ENCODE data around the gene AP3M1.
"Not testable (repeated sequence)": the region's sequence is repeated elsewhere in the genome, so short reads cannot be mapped to it uniquely, and the experiment has no call there.

Gene AP3M1, protein sequence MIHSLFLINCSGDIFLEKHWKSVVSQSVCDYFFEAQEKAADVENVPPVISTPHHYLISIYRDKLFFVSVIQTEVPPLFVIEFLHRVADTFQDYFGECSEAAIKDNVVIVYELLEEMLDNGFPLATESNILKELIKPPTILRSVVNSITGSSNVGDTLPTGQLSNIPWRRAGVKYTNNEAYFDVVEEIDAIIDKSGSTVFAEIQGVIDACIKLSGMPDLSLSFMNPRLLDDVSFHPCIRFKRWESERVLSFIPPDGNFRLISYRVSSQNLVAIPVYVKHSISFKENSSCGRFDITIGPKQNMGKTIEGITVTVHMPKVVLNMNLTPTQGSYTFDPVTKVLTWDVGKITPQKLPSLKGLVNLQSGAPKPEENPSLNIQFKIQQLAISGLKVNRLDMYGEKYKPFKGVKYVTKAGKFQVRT

DNA sequence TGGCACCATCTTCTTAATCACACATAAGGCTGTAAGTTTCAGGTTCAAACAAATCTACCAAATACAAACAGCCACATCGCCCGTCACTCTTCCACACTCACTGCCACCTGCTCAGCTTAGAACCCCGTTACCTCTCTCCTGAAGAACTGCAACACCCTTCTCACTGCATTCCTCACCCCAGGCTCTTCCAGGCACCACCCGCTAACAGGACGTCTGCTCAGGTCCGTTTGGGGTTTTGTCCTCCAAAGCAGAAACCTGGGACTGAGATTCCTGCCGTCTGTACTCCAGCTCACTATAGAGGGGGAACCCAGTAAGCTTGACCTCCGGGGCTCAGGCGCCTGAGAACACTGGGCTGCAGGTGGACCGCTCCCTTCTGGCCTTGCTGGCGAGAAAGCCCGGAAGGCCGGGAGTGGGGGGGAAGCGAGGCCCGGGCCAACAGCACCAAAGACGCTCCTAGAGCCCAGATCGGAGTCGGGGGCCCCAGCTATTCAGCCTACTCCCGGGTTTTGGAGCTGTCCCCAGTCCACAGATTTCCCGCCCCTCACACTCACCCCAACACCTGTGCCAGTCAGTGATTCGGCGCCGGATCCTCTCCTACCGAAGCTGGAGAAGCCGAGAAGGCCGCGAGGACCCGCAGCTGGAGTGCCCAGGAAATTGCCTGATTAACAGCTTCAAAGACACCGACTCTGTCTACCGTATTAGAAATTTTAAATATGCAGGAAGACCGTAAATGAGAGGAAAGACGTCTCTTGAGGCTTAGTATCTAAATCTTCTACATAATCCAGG lies at the start of gene AP3M1:
TSS of gene AP3M1 (minus strand) at position 625 of the 786 bp plus-strand sequence. CDS start 12,449 bp downstream, outside the sequence.
- DNase-seq (ENCODE audit: low spot score) = no peak

DNA sequence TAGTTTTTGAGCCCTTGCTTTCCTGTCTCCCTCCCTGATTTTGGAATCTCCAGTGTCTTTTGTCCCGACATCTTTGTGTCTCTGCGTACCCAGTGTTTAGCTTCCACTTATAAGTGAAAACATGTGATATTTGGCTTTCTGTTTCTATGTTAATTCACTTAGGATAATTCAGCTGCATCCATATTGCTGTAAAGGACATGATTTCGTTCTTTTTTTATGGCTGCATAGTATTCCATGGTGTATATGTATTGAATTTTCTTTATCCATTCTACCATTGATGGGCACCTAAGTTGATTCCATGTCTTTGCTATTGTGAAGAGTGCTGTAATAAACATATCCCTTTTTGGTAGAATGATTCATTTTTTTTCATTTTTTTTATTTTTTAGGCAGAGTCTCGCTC lies 48.7 kb upstream of the AP3M1 start:
- DNase-seq (ENCODE audit: low spot score) = no peak

DNA sequence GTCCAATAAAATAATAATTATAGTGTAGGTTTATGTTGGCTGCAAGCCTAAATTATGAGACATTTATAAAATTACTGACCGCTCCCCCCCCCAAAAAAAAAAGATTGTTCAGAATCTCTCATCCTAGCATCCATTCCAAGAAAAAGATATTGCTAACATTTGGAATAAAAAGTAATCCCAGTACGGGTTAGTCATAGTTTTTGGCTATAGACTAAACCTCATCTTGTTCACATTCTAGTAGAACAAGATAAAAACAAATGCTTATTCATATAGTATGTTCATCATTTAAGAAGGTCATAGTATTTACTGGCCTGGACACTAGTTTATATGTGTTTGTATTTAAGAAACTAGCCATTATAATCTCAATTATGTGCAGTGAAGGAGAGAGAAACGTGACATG lies 44.4 kb upstream of the AP3M1 start:
- no peak for DNase-seq (ENCODE audit: low spot score)

DNA sequence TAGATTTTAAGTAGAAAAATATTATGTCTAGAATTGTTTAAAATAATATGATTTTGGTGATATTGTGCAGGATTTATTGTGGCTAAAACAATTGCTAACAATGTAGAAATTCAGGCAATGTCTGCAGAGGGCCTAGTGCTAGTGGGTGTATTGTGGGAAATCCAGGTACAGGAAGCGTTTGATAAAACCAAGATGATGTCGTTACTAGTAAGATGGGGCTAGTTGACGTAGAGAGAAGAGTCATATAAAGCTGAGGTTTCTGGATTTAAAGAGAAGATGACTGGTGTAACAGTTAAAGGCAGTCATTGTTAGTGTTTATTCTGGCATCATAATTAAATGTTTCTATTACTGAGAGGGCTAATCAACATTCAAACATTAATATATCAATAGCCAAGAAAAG lies 43.9 kb upstream of the AP3M1 start:
- no peak for DNase-seq (ENCODE audit: low spot score)

DNA sequence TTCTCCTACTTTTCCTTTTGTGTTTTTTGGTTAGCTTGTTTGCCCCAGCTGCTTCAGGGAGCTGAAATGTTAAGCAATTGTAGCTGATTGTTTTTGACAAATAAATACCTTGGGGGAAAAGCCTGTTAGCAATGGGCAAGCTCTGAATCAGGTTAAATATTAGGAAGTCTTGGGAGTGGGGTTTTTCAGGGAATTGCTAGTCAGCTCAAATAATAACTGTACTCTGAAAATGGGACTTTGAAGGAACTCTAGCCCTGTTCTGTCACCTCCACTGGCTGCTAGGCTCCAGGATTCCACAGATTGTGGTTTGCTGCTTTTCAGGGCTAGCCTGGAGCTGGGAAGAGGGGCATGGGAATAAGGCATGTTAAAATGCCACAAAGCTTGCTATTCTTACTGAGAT lies 39.9 kb upstream of the AP3M1 start:
- no peak for DNase-seq (ENCODE audit: low spot score)

DNA sequence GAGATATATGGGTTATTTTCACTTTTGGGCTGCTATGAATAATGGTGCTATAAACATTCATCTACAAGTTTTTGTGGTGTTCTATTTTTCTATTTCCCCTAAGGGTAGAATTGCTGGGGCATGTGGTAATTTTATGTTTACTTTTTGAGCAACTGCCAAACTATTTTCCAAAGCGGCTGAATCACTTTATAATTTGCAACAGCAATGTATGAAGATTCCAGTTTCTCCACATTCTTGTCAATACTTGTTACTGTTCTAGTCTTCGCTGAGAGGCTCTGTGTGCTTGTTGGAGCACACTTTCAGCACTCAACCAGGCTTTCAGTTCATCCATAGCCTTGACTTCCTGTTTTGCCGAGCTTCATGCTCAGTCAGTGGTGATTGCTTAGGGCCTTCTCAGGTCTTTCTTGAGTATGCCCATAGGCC lies 39.4 kb upstream of the AP3M1 start:
- no peak for DNase-seq (ENCODE audit: low spot score)

DNA sequence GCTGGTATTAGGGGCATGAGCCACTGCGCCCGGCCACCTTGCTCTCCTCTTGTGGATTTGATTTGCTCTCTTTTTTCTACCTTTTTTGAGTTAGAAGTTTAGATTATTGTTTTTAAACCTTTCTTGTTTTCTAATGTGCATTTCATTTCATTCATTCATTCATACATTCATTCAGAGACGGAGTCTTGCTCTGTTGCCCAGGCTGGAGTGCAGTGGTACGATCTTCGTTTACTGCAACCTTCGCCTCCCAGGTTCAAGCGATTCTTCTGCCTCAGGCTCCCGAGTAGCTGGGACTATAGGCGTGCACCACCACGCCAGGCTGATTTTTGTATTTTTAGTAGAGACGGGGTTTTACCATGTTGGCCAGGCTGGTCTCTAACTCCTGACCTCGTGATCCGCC lies 38.0 kb upstream of the AP3M1 start:
- not testable (repeated sequence) for DNase-seq (ENCODE audit: low spot score)

DNA sequence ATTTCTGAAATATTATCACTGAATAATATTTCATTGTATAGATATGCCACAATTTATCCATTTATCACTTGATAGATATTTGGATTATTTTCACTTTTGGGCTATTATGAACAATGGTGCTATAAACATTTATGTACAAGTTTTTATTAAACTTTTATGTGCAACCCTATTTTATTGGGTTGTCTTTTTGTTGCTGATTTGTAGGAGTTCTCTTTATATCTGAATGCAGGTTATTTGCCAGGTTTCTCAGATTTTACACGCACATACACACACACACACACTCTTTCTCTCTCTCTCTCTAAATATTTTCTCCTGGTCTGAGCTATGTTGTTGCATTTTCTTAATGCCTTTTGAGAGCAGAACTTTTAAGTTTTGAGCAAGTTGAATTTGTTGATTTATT lies 36.6 kb upstream of the AP3M1 start:
- DNase-seq (ENCODE audit: low spot score) = no peak

DNA sequence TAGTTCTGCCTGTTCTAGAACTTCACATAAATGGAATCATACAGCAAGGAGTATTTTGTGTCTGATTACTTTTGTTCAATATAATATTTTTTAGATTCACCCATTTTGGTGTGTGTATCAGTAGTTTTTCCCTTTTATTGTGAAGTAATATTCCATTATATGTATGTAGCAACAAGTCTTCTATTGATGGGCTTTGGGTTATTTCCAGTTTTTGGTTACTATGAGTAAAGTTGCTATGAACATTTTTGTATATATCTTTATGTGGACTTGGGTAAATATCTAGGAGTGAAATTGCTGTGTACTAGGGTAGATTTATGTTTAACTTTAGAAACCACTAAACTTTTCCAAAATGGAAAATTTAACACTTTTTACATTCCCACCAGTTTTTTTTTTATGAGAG lies 36.0 kb upstream of the AP3M1 start:
- no peak for DNase-seq (ENCODE audit: low spot score)

DNA sequence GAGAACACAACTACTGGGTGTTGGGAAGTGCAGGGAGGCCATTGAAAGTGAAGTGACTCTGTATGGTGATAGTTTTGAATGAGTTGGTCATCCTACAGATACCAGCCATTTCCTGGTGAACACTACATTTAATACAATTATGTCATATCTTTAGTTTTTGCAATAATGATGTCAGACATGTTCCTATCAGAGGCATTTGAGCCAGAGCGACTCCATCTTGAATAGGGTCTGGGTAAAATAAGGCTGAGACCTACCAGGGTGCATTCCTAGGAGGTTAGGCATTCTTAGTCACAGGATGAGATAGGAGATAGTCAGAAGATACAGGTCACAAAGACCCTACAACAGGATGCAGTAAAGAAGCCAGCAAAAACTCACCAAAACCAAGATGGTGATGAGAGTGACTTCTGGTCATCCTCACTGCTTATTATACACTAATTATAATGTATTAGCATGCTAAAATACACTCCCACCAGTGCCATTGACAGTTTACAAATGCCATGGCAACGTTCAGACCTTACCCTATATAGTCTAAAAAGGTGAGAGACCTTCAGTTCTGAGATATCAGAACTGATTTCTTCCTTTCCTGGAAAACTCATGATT lies 28.6 kb upstream of the AP3M1 start:
- DNase-seq (ENCODE audit: low spot score) = no peak

DNA sequence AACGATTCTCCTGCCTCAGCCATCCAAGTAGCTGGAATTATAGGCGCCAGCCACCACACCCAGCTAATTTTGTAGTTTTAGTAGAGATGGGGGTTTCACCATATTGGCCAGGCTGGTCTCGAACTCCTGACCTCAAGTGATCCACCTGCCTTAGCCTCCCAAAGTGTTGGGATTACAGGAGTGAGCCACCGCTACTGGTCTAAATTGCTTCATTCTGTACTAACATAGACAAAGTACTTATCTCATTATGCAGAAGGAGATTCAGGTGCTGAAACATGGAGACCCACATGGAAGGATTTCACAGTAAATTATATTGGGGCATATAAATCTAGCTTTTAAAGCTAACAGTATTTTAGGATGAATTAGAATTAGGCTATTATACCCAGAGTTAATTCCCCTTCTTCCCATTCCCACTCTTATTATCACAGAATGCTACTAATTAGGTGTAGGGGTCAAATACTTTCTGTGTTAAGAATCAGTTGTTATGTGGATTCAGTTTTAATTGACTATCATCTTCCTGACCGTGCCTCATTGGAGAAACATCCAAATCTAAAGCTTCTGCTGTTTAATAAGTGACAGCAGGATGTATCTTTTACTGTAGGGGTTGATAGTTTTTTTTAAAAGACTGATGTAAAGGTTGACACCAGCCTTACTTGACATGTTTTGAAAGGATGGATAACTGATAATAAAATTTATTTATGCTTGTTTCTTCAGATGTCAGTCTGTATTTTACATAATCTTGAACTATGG lies 27.6 kb upstream of the AP3M1 start:
- no peak for DNase-seq (ENCODE audit: low spot score)

DNA sequence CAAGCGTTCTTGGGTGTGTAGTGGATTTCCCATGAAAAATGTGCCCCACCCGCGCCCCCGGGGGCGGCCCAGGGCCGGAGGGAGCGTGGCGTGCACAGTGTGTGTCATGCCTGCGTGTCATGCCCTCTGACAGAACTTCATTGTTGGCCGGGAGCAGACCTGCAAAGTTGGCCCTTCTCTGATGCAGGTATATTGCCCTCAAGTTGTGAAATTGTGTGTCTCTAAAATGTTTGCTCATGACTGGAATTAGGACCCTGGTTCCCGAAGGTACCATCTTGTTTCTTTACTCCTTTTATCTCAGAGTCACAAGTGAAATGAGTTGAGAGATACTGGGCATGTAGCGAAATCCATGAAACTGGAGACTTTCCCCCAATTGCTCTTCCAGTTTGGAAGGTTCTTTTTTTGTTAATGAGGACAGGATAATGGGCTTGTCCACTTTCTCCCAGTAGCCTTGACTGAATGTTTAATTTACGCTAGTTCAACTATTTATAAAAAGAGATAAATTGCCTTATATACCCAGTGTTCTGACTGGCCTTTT lies 26.6 kb upstream of the AP3M1 start:
- peak; percentile 43 for DNase-seq (ENCODE audit: low spot score)

DNA sequence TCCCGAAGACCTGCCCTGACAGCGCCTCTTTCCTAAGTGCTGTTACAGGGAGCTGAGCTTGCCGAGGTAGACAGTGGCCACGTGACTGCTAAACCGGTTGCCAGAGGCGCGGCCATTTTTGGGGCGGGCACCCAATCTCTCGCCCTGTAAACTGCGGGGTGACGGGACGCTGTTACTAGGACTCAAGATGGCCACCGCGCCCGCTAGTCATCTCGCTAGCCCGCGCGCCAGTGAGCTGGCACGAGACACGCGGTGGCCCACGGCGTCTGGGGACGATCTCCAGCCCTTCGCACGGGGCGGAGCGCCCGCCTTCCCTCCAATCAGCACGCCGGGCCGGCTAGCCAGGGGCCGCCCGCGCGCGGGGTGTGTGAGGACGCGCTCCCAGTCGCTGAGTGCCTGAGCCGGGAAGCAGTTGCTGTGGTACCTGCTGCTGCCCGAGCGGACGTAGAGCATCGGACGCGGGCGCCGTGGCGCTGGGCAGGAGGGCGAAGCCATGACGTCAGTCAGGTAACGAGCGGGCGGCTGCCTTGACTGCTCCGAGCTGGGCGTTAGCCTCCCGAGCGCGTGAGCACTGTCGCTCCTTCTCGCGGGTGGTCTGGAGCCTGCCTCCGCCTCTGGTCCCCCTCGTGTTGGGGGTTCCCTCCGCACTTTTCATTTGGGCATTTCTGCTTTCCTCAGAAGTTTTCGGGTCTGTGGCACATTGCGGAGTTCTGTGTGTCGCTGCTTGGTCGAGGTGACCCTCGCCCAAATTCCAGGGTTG lies 25.9 kb upstream of the AP3M1 start:
- DNase-seq (ENCODE audit: low spot score) = peak; percentile 91

DNA sequence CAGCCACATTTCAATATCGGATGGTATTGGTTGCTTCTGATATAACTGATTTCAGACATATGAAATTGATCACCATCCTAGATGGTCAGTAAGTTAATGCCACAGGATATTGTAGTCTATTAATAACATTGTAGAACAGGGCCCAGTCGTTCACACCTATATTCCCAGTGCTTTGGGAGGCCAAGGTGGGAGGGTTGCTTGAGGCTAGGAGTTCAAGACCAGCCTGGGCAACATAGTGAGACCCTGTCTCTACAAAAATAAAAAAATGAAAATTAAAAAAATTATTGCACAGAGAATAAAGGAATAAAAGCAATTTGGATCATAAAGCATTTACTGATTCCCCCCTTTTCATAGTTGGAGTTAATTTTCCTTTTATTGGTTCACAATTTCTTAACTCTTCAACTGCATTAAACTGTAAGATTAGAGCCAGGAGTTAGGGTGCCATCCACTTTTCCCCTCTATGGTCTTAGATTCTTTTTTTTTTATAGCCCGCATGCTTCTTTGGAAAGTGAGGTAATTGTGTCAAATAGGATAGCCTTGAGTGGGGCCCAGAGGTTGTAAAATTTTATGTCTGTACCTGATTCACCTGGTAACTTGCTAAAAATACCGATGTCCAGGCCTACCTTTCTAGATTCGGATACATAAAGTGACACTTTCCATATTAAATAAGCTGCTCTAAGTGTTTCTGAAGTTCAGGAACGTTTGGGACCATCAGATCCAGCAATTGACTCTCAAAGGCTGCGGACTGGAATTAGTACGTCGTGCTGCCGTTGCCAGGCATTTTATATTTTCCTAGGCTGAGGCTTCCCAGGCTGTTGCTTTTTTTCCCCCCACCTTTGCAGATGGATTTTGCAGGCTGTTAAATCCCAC lies 25.1 kb upstream of the AP3M1 start:
- no peak for DNase-seq (ENCODE audit: low spot score)

DNA sequence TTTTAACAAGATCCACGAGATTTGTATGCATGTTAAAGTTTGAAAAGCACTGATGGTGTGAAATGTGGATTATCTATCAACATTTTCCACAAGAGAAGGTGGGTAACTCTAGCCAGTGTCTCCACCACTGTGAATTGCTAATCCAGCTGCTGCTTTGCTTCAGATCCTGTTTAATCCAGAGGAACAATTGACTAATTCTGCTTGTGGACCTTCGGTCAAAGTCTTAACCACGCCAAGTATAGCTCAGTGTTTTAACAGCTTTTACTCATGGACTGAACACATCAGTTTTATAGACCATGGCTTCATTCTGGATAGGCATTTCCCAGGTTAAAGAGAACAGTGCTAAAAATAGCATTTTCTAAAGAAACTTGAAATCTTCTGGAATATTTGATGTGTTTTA lies 23.9 kb upstream of the AP3M1 start:
- no peak for DNase-seq (ENCODE audit: low spot score)

DNA sequence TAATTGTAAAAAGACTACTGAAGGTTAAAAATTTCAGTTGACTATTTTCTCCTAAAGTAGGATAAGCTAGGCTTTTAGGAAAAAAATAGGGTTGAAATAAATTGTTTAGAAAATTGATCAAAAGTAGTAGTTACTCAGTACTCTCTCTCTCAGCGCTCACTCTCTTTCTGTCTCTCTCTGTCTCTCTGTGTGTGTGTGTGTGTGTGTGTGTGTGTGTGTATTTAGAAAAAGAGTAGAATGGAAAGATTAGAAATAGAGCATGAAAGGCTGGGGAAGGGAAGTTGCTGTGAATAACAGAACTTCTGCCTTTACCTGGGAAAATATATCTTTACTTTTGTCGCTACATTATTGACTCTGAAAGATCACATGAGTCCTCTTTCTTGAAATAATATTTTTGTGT lies 21.0 kb upstream of the AP3M1 start:
- no peak for DNase-seq (ENCODE audit: low spot score)

DNA sequence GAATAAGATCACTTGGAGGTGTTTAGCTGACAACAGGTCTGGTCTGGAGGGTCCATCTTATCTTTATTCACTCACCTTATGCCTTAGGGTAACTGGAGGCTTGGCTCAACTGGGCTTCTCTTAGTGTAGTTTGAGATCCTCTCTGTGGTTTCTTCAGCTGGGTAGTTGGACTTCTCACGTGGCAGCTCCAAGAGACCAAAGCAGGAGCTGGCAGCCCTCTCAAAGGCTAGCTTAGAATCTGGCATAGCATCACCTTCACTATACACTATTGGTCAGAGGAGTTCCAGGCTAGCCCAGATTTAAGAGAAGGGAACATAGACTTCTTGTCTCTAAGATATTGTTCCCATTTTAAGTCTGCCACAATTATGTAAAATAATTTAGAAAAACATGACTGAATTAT lies 16.8 kb upstream of the AP3M1 start:
- DNase-seq (ENCODE audit: low spot score) = no peak

DNA sequence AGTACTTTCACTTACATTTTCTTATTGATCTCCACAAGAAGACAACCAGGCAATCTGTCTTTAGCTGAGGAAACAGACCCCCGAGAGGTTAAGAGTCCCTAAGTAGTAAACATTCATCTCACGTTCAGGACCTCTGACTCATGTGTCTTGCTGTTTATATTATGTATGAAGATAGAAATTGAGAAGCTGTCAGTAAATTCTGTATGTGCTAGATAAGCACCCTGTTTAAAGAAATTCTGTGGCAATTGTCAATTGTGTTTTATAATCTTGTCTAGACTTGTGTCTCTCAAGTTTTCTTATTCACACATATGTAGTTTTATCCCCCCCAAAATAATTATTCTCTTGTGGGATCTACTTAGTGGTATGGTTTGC lies 14.9 kb upstream of the AP3M1 start:
- DNase-seq (ENCODE audit: low spot score) = no peak

DNA sequence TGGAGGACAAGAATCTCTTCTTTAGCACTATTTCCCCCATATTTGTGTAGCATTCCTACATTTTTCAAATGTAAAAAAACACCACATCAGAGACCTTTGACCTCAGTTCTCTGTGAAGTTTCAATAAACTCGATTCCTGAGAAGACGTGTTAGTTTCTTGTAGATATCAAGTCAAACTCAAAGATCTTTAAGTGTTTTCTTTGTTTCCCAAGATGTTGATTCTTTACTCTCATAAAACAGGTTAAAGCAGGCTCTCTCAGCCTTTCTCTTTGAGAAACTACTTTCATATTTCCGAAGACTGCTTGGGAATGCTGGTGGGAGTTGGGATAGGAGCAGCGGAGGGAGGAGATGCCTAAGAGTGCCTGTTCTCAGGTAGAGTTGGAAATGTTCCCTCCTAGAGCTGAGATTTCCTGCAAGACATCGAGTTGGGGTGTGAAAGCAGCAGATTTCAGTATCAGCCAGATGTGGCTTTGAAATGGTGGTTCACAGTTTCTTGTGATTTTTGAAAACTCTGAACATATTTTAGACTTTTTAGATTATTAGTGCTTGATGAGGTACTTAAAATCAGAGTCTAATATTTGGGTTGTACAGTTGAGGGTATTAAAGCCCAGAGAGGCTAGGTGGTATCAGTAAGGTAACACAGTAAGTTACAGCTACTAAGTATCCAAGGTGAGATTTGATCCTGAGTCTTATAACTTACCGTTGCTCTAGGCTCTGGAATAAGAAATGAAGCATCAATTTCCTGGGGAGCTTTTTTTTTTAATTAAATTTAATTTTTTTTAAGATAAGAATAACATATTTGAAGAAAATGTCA lies 14.3 kb upstream of the AP3M1 start:
- DNase-seq (ENCODE audit: low spot score) = no peak
